SK-N-SH (cell line): ENCODE data around the gene KLHL7.

ENCODE experiments used
- EP300 ChIP-seq, 2 experiments: IDR thresholded peaks; 2 replicates each; pipeline versions ENCODE4 v1.4.0 to v1.6.1; 2012; ENCODE audit warnings: borderline replicate concordance in 1 of 2, low read depth in 1 of 2, low read length in 1 of 2
- EZH2phosphoT487 ChIP-seq: fragments of 200-600 bp; sonication (generic); IDR thresholded peaks from 2 replicates; pipeline ENCODE4 v1.6.1; 2017; ENCODE audit warnings: low read depth, mixed run types, mild to moderate bottlenecking, antibody characterized with exemption, moderate library complexity, borderline replicate concordance
- MEF2A ChIP-seq: IDR thresholded peaks from 2 replicates; pipeline ENCODE4 v1.4.0; 2012; ENCODE audit warnings: low read depth, borderline replicate concordance
- NFIC ChIP-seq: IDR thresholded peaks from 2 replicates; pipeline ENCODE4 v1.4.0; 2012; ENCODE audit warnings: borderline replicate concordance
- NRF1 ChIP-seq: IDR thresholded peaks from 2 replicates; pipeline ENCODE4 v1.6.1; 2012; ENCODE audit warnings: low read depth, mild to moderate bottlenecking, low read length
- RAD21 ChIP-seq: IDR thresholded peaks from 2 replicates; pipeline ENCODE4 v1.6.1; 2012; ENCODE audit warnings: mild to moderate bottlenecking, low read length
- SIN3A ChIP-seq: IDR thresholded peaks from 2 replicates; pipeline ENCODE4 v1.6.1; 2012; ENCODE audit warnings: low read depth, mild to moderate bottlenecking, low read length, moderate library complexity, borderline replicate concordance
- TCF12 ChIP-seq: IDR thresholded peaks from 2 replicates; pipeline ENCODE4 v1.4.0; 2012
- TF ChIP-seq, protein P1 (sequence below): fragments of 200-600 bp; sonication (generic); IDR thresholded peaks from 2 replicates; pipeline ENCODE4 v1.6.1; 2017; ENCODE audit warnings: antibody characterized with exemption, mild to moderate bottlenecking, moderate library complexity
- TF ChIP-seq, protein P2 (sequence below): fragments of 150-350 bp; IDR thresholded peaks from 2 replicates; pipeline ENCODE4 v1.6.1; 2016; ENCODE audit warnings: mild to moderate bottlenecking, low read depth, low read length

- TF ChIP-seq, protein P1, sequence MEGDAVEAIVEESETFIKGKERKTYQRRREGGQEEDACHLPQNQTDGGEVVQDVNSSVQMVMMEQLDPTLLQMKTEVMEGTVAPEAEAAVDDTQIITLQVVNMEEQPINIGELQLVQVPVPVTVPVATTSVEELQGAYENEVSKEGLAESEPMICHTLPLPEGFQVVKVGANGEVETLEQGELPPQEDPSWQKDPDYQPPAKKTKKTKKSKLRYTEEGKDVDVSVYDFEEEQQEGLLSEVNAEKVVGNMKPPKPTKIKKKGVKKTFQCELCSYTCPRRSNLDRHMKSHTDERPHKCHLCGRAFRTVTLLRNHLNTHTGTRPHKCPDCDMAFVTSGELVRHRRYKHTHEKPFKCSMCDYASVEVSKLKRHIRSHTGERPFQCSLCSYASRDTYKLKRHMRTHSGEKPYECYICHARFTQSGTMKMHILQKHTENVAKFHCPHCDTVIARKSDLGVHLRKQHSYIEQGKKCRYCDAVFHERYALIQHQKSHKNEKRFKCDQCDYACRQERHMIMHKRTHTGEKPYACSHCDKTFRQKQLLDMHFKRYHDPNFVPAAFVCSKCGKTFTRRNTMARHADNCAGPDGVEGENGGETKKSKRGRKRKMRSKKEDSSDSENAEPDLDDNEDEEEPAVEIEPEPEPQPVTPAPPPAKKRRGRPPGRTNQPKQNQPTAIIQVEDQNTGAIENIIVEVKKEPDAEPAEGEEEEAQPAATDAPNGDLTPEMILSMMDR, result no peak
- TF ChIP-seq TCF12 (no peak), EP300 (IDR thresholded peaks at IDR 0.05; ENCODE audit: borderline replicate concordance in 1 of 2, low read depth in 1 of 2, low read length in 1 of 2) (no peak), RAD21 (no peak), NRF1 (no peak), SIN3A (no peak), EZH2phosphoT487 (no peak), NFIC (no peak), MEF2A (no peak)
- TF ChIP-seq, protein P2, sequence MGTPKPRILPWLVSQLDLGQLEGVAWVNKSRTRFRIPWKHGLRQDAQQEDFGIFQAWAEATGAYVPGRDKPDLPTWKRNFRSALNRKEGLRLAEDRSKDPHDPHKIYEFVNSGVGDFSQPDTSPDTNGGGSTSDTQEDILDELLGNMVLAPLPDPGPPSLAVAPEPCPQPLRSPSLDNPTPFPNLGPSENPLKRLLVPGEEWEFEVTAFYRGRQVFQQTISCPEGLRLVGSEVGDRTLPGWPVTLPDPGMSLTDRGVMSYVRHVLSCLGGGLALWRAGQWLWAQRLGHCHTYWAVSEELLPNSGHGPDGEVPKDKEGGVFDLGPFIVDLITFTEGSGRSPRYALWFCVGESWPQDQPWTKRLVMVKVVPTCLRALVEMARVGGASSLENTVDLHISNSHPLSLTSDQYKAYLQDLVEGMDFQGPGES, result no peak
Observed at GRCh38 chr7:23184291-23184690, 78.7 kb downstream of the KLHL7 start.
